Calu3 (cell line): ENCODE data around the gene IL1RAPL2. TPM values are rescaled to one million over a fixed set of nuclear protein-coding genes. Genes with fewer than 3 reads are reported as not detected.

ENCODE experiments used
- BruUV-seq: library from RNA; stranded (reverse); fragments of 400-500 nt; replicated peaks from 2 replicates; lab custom pipeline; 2021; lab: Mats Ljungman, UMichigan
- CTCF ChIA-PET: fragments of 300-600 bp; sonication (Branson Sonifier 250); formaldehyde crosslinking; loops from one replicate; lab custom pipeline; 2022; ENCODE audit warnings: antibody characterized with exemption; lab: Charles Lee
- DNase-seq: peaks from one replicate; pipeline ENCODE4 v3.0.0; 2022
- H3K27ac Mint-ChIP-seq: one replicate; pipeline ENCODE4 v1.8.0; 2022; ENCODE audit warnings: mixed read lengths; ENCODE audit not compliant: unreplicated experiment
- H3K27me3 Mint-ChIP-seq: one replicate; pipeline ENCODE4 v1.8.0; 2022; ENCODE audit warnings: mixed read lengths; ENCODE audit not compliant: unreplicated experiment
- H3K36me3 Mint-ChIP-seq: one replicate; pipeline ENCODE4 v1.8.0; 2022; ENCODE audit warnings: mild to moderate bottlenecking, moderate library complexity, mixed read lengths; ENCODE audit not compliant: insufficient read depth, unreplicated experiment
- H3K4me1 Mint-ChIP-seq: one replicate; pipeline ENCODE4 v1.8.0; 2022; ENCODE audit warnings: mild to moderate bottlenecking, low read depth, mixed read lengths; ENCODE audit not compliant: unreplicated experiment
- H3K4me3 Mint-ChIP-seq: one replicate; pipeline ENCODE4 v1.8.0; 2022; ENCODE audit warnings: mild to moderate bottlenecking, low read depth, moderate library complexity, mixed read lengths; ENCODE audit not compliant: unreplicated experiment
- H3K9me3 Mint-ChIP-seq: one replicate; pipeline ENCODE4 v1.8.0; 2022; ENCODE audit warnings: low read depth, mixed read lengths; ENCODE audit not compliant: unreplicated experiment
- intact Hi-C: fragments of 100-400 bp; cut with micrococcal nuclease; formaldehyde crosslinking; loops from one replicate; pipeline ENCODE4 v1.10.0; 2022; ENCODE audit not compliant: unreplicated experiment
- total RNA-seq: library from RNA; stranded (reverse); gene quantifications from 2 replicates; pipeline ENCODE4 v1.2.3, GENCODE V29; 2022
- TF ChIP-seq, protein P1 (sequence below): fragments of 200-600 bp; IDR thresholded peaks from one replicate; pipeline ENCODE4 v1.8.0; 2022; ENCODE audit warnings: antibody characterized with exemption; ENCODE audit not compliant: unreplicated experiment

Gene IL1RAPL2
- total RNA-seq, 1 experiment from 2014 or later = not detected

DNA sequence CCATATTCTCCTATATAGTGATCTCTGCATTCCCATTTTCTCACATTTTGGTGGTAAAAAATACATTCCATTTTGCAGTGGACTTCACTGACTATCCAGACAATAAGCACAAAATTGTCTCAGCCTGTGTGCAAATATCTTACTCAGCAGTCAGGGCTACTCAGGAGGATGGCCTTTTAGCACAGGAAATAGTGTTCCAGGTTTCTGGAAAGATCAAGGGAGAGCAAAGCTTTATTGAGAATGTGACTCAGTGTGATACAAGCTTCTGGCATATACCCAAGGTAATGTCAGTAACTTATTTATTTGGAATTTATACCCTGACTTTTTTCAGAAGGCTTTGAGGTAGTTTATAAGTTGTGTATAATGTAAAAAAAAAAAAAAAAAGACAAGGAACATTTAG, 421.1 kb downstream of the IL1RAPL2 start:
- intact Hi-C loops = no loop called here
- no peaks in the 10 kb centered on the region for H3K4me1 Mint-ChIP-seq
- no peak overlapping the region for H3K27ac Mint-ChIP-seq
- H3K36me3 Mint-ChIP-seq = no peaks in the 10 kb centered on the region
- H3K27me3 Mint-ChIP-seq = no peaks in the 10 kb centered on the region
- H3K4me3 Mint-ChIP-seq = no peak overlapping the region
- H3K9me3 Mint-ChIP-seq = no peaks in the 10 kb centered on the region
- TF ChIP-seq, protein P1, sequence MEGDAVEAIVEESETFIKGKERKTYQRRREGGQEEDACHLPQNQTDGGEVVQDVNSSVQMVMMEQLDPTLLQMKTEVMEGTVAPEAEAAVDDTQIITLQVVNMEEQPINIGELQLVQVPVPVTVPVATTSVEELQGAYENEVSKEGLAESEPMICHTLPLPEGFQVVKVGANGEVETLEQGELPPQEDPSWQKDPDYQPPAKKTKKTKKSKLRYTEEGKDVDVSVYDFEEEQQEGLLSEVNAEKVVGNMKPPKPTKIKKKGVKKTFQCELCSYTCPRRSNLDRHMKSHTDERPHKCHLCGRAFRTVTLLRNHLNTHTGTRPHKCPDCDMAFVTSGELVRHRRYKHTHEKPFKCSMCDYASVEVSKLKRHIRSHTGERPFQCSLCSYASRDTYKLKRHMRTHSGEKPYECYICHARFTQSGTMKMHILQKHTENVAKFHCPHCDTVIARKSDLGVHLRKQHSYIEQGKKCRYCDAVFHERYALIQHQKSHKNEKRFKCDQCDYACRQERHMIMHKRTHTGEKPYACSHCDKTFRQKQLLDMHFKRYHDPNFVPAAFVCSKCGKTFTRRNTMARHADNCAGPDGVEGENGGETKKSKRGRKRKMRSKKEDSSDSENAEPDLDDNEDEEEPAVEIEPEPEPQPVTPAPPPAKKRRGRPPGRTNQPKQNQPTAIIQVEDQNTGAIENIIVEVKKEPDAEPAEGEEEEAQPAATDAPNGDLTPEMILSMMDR = no peak
- no peak for DNase-seq
- BruUV-seq = no TSS peak
- CTCF ChIA-PET = interaction anchor here (0.7 kb wide), 2 partner anchors 81 to 114 kb away, joined by 3 to 6 read pairs; no protein-coding TSS in a partner anchor

DNA sequence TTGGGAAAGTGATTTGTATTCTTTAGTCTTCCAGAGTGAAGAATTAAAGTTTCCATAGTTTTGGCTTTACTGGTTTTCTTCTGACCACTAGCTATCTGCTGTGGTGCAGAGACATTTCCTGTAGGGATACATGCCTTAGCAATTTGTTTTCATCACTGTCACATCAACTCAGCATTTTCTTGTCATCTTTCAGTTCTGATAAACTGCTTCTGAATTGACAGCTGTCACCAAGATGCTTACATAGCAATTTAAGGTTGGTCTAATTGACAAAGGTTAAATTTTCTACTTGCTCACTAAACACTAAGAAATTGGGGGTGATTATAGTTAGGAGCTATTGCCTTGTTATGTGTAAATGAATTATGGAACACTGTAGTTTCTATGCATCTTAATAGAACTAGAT, 422.0 kb downstream of the IL1RAPL2 start:
- intact Hi-C loops = no loop called here
- H3K4me1 Mint-ChIP-seq = no peaks in the 10 kb centered on the region
- no peak overlapping the region for H3K4me3 Mint-ChIP-seq
- no peak for DNase-seq
- no peaks in the 10 kb centered on the region for H3K27me3 Mint-ChIP-seq
- TF ChIP-seq, protein P1 = no peak
- CTCF ChIA-PET = interaction anchor here (0.7 kb wide), 1 partner anchor 115 kb away, joined by 3 read pairs; no protein-coding TSS in a partner anchor
- H3K27ac Mint-ChIP-seq = no peak overlapping the region
- no peaks in the 10 kb centered on the region for H3K9me3 Mint-ChIP-seq
- no peaks in the 10 kb centered on the region for H3K36me3 Mint-ChIP-seq
- no TSS peak for BruUV-seq

DNA sequence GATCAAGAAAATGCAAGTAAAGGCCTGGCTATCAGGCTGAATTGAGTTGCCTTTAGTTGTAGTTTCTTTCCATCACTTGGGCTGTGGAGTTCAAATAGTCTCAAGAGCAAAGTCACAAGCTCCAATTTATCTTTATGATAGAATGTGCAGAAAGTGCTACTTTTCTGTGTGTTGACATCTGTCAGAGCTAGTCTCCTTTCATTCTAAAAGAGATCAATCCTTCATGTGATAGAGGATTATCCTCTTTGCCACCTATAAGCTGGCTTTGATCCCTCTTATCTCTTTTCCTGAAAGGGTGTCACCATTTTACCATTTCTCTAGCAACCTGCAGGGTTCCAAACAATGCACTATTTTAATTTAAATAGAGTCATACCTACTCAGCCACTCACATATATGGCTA, 429.5 kb downstream of the IL1RAPL2 start:
- no peaks in the 10 kb centered on the region for H3K4me1 Mint-ChIP-seq
- no TSS peak for BruUV-seq
- intact Hi-C loops = no loop called here
- no peak for DNase-seq
- TF ChIP-seq, protein P1 = no peak
- no peaks in the 10 kb centered on the region for H3K36me3 Mint-ChIP-seq
- H3K27ac Mint-ChIP-seq = no peak overlapping the region
- no peaks in the 10 kb centered on the region for H3K27me3 Mint-ChIP-seq
- no peak overlapping the region for H3K4me3 Mint-ChIP-seq
- CTCF ChIA-PET = no interaction called here
- H3K9me3 Mint-ChIP-seq = peaks cover 11% of the 10 kb centered on the region

DNA sequence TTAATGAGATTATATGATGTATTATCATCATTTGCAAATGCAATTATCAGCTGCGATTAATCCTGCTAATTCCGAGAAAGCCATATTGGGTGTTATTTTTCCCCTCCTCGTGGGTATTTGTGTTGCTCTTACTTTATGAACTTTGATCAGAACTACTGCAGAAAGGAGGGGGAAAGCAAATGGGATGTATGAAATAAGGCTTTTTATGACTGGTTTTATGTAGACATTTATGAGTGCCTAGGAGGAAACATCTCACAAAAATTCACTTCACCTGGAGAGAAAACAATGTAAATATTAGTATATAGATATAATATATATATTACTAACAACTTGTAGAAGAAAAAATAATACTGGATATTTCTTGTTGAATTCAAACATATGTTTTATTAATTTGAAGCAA, 440.1 kb downstream of the IL1RAPL2 start:
- H3K27me3 Mint-ChIP-seq = no peaks in the 10 kb centered on the region
- H3K36me3 Mint-ChIP-seq = no peaks in the 10 kb centered on the region
- DNase-seq = no peak
- TF ChIP-seq, protein P1 = no peak
- H3K9me3 Mint-ChIP-seq = peaks cover 8% of the 10 kb centered on the region
- no TSS peak for BruUV-seq
- H3K27ac Mint-ChIP-seq = no peak overlapping the region
- CTCF ChIA-PET = no interaction called here
- no peak overlapping the region for H3K4me3 Mint-ChIP-seq
- H3K4me1 Mint-ChIP-seq = no peaks in the 10 kb centered on the region
- intact Hi-C loops = no loop called here
